ENCODE data around the gene ADM2. TPM values are rescaled to one million over a fixed set of nuclear protein-coding genes. Genes with fewer than 3 reads are reported as not detected.

ADM2 gene
- total and polyA plus RNA-seq, 2 of the 13 experiments (the other 11 are each of a cell fraction or from before 2014, with no cell fraction given): 1.2 to 3.0 TPM

DNA sequence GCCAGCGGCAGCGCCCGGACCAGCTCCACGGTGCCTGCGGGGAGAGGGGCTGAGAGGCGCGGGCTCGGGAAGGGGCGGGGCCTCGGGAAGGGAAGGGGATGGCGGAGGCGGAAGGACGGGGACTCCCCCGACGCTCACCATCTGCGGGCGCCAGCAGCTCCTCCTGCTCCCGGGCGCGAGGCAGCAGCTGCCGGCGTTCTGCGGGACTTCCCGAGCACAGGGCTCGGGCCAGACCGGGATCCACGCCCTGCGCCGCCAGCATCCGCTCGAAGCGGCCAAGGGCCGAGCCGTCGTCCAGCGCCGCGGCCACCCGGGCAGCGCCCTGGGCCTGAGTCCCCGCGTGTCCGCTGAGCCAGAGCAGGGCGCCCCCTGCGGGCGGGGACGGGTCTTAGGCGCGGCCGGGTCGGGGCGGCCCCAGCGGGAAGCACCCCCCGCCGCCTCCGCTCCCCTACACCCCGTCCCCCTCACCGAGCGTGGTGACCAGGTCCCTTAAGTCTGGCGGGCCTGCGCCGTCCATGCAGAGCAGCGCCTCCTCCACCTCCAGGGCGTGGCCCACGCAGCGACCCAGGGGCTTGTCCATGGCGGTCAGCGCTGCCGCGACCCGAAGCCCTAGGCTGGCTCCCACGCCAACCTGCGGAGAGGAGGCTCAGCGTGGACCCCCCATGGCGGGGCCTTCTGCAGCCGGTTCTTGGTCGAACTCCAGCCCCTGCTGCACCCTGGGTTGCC, 44.9 kb downstream of the ADM2 start (continued):
- no peak for TF ChIP-seq ARID5B (CRISPR knock-in tag; IDR thresholded peaks at IDR 0.05)
- no peak for TF ChIP-seq AKNA (CRISPR knock-in tag; IDR thresholded peaks at IDR 0.05; ENCODE audit: borderline replicate concordance)
- no peak; the same call in 1 of the 2 replicates for TF ChIP-seq TFDP1 (CRISPR knock-in tag; IDR thresholded peaks at IDR 0.05; ENCODE audit: borderline replicate concordance)
- no peak for TF ChIP-seq ETV5 (CRISPR knock-in tag; IDR thresholded peaks at IDR 0.05; ENCODE audit: borderline replicate concordance)
- TF ChIP-seq MTF2 (CRISPR knock-in tag; IDR thresholded peaks at IDR 0.05; ENCODE audit: borderline replicate concordance): no peak
- TF ChIP-seq, protein P1, sequence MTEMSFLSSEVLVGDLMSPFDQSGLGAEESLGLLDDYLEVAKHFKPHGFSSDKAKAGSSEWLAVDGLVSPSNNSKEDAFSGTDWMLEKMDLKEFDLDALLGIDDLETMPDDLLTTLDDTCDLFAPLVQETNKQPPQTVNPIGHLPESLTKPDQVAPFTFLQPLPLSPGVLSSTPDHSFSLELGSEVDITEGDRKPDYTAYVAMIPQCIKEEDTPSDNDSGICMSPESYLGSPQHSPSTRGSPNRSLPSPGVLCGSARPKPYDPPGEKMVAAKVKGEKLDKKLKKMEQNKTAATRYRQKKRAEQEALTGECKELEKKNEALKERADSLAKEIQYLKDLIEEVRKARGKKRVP (CRISPR knock-in tag; IDR thresholded peaks at IDR 0.05): peak in 1 of 2 experiments; percentile 28; a peak in 1 of 4 replicates
- no peak; the same call in 1 of the 2 replicates for TF ChIP-seq ATF7-NPFF (CRISPR knock-in tag; IDR thresholded peaks at IDR 0.05; ENCODE audit: low read depth)
- no peak for TF ChIP-seq SIN3B (IDR thresholded peaks at IDR 0.05; ENCODE audit: low read length)
- peak; percentile 29; the same call in 1 of the 2 replicates for TF ChIP-seq ZNF709 (CRISPR knock-in tag; IDR thresholded peaks at IDR 0.05)
- TF ChIP-seq NCOA2 (CRISPR knock-in tag; IDR thresholded peaks at IDR 0.05): no peak
- no peak for TF ChIP-seq HMG20A (CRISPR knock-in tag; IDR thresholded peaks at IDR 0.05; ENCODE audit: borderline replicate concordance)
- no peak for TF ChIP-seq ZNF790 (CRISPR knock-in tag; IDR thresholded peaks at IDR 0.05; ENCODE audit: borderline replicate concordance)
- TF ChIP-seq ZNF234 (CRISPR knock-in tag; conservative IDR thresholded peaks at IDR 0.05): no peak
- no peak for TF ChIP-seq MZF1 (CRISPR knock-in tag; IDR thresholded peaks at IDR 0.05; ENCODE audit: borderline replicate concordance)
- no peak; the same call in none of the 2 replicates for TF ChIP-seq ELF3 (CRISPR knock-in tag; IDR thresholded peaks at IDR 0.05)

Data from HepG2 (cell line).